A673 (cell line): ENCODE results near the gene PTTG1. TPM values are rescaled to one million over a fixed set of nuclear protein-coding genes. Genes with fewer than 3 reads are reported as not detected.

Source experiments
- Bru-seq: library from RNA; stranded (reverse); fragments of 400-500 nt; gene quantifications from one replicate; lab custom pipeline; 2021; lab: Mats Ljungman, UMichigan
- BruChase-seq, 2 experiments: library from RNA; stranded (reverse); fragments of 400-500 nt; gene quantifications; one replicate each; lab custom pipeline; 2021; lab: Mats Ljungman, UMichigan
- BruUV-seq: library from RNA; stranded (reverse); fragments of 400-500 nt; replicated peaks from 2 replicates; lab custom pipeline; 2021; lab: Mats Ljungman, UMichigan
- CTCF ChIA-PET: fragments of 300-600 bp; sonication (Branson Sonifier 250); formaldehyde crosslinking; loops from one replicate; lab custom pipeline; 2022; ENCODE audit warnings: antibody characterized with exemption; lab: Charles Lee
- POLR2A ChIA-PET: fragments of 300-600 bp; sonication (Branson Sonifier 250); formaldehyde crosslinking; loops from one replicate; lab custom pipeline; 2022; ENCODE audit warnings: antibody characterized with exemption; ENCODE audit not compliant: low non-redundant PET; lab: Charles Lee
- DNase-seq: peaks from one replicate; pipeline ENCODE4 v3.0.0-alpha.2; 2015; ENCODE audit warnings: low spot score
- H3K27ac ChIP-seq: fragments of 200-600 bp; sonication (generic); 2 replicates; pipeline ENCODE4 v1.5.1; 2016; ENCODE audit warnings: mixed run types, low read depth, mild to moderate bottlenecking, mixed read lengths, antibody characterized with exemption, low read length; ENCODE audit not compliant: poor library complexity, severe bottlenecking
- H3K27me3 ChIP-seq: fragments of 200-600 bp; sonication (generic); replicated peaks from 2 replicates; pipeline ENCODE4 v1.6.1; 2017; ENCODE audit warnings: mixed run types, low read depth, mild to moderate bottlenecking, mixed read lengths, antibody characterized with exemption, low read length; ENCODE audit not compliant: insufficient read depth, poor library complexity
- H3K36me3 ChIP-seq: fragments of 200-600 bp; sonication (generic); 2 replicates; pipeline ENCODE4 v1.6.1; 2016; ENCODE audit warnings: mixed run types, mild to moderate bottlenecking, mixed read lengths, antibody characterized with exemption, low read length; ENCODE audit not compliant: insufficient read depth, poor library complexity, severe bottlenecking
- H3K4me1 ChIP-seq: fragments of 200-600 bp; sonication (generic); 2 replicates; pipeline ENCODE4 v1.6.1; 2017; ENCODE audit warnings: mixed run types, mild to moderate bottlenecking, mixed read lengths, antibody characterized with exemption, low read length; ENCODE audit not compliant: insufficient read depth, poor library complexity, severe bottlenecking
- H3K4me3 ChIP-seq: fragments of 200-600 bp; sonication (generic); 2 replicates; pipeline ENCODE4 v1.5.1; 2016; ENCODE audit warnings: low read depth, mixed run types, mild to moderate bottlenecking, mixed read lengths, low read length; ENCODE audit not compliant: poor library complexity, severe bottlenecking
- H3K9me3 ChIP-seq: fragments of 200-600 bp; sonication (generic); 2 replicates; pipeline ENCODE4 v1.6.1; 2016; ENCODE audit warnings: mixed run types, low read depth, mild to moderate bottlenecking, mixed read lengths, antibody characterized with exemption, low read length; ENCODE audit not compliant: poor library complexity, severe bottlenecking
- EZH2 ChIP-seq: fragments of 200-600 bp; sonication (generic); IDR thresholded peaks from 2 replicates; pipeline ENCODE4 v1.6.1; 2017; ENCODE audit warnings: borderline replicate concordance, low read depth, mild to moderate bottlenecking, mixed read lengths, antibody characterized with exemption, low read length; ENCODE audit not compliant: poor library complexity, severe bottlenecking
- intact Hi-C: fragments of 100-400 bp; cut with micrococcal nuclease; formaldehyde crosslinking; loops from one replicate; pipeline ENCODE4 v1.10.0; 2022; ENCODE audit not compliant: unreplicated experiment
- long read RNA-seq: library from polyadenylated mRNA; stranded (forward); transcript quantifications from one replicate; pipeline ENCODE4 v2.0.0, GENCODE V29; 2022
- total RNA-seq: library from RNA; stranded (reverse); gene quantifications from 2 replicates; pipeline ENCODE4 v1.2.3, GENCODE V29; 2021
- TF ChIP-seq, protein P1 (sequence below): fragments of 300-800, 200-600 bp; sonication (generic); conservative IDR thresholded peaks from 2 replicates; pipeline ENCODE4 v1.5.1; 2017; ENCODE audit warnings: low read depth, mild to moderate bottlenecking, antibody characterized with exemption, low read length, moderate library complexity, mixed read lengths

PTTG1 gene
- total RNA-seq = 192 and 199 TPM in 2 replicates
- Bru-seq, nascent RNA = percentile 90 among the genes with signal in this experiment
- percentile 76 among the genes with signal in this experiment for BruChase-seq, experiment 1, labeled RNA remaining after a 2-hour chase
- percentile 84 among the genes with signal in this experiment for BruChase-seq, experiment 2, labeled RNA remaining after a 6-hour chase
- long read RNA-seq, transcript PTTG1-202 (5 exons, 1,070 nt) = minor isoform, 62 of 341 reads
- long read RNA-seq, transcript PTTG1-201 (6 exons, 753 nt) = major isoform, 260 of 341 reads
- long read RNA-seq, partial matches to known transcripts = 13 of 341 reads
- long read RNA-seq, other reads (novel, unspliced or antisense) = 2 of 341 reads

DNA sequence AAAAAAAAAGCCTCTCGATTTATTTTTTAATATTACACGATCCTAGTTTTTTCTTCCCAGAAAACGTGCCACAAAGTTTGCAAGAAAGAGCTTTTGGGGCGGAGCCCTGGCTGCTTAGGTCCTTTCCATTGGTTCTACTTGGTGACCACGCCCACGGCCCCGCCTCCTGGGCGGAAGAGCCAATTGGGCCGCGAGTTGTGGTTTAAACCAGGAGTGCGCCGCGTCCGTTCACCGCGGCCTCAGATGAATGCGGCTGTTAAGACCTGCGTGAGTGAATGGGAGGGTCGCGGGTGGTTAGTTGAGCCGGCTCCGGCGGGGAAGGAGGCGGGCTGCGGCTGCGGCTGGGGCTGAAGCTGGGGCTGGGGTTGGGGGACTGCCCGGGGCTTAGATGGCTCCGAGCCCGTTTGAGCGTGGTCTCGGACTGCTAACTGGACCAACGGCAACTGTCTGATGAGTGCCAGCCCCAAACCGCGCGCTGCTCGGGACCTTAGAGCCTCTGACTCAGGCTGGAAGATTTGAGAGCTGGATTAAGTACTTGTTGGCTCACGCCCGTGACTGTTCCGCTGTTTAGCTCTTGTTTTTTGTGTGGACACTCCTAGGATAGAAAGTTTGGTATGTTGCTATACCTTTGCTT is at the start of gene PTTG1:
Gene PTTG1, plus strand, starts transcription at position 231 of the 634 bp plus-strand sequence. CDS start 458 bp downstream, outside the sequence.
- Histone ChIP-seq H3K27me3 (no peaks in the 10 kb centered on the region), H3K36me3 (peaks cover 37% of the 10 kb centered on the region), H3K4me1 (peaks cover 46% of the 10 kb centered on the region), H3K27ac (peak within 1 kb of the TSS; percentile 85), H3K9me3 (no peaks in the 10 kb centered on the region), H3K4me3 (peak within 1 kb of the TSS; percentile 68)
- POLR2A ChIA-PET = interaction anchor here (0.6 kb wide), 2 partner anchors 174 to 341 kb away, joined by 3 to 5 read pairs; no protein-coding TSS in a partner anchor
- DNase-seq = peak; percentile 97
- TF ChIP-seq, protein P1, sequence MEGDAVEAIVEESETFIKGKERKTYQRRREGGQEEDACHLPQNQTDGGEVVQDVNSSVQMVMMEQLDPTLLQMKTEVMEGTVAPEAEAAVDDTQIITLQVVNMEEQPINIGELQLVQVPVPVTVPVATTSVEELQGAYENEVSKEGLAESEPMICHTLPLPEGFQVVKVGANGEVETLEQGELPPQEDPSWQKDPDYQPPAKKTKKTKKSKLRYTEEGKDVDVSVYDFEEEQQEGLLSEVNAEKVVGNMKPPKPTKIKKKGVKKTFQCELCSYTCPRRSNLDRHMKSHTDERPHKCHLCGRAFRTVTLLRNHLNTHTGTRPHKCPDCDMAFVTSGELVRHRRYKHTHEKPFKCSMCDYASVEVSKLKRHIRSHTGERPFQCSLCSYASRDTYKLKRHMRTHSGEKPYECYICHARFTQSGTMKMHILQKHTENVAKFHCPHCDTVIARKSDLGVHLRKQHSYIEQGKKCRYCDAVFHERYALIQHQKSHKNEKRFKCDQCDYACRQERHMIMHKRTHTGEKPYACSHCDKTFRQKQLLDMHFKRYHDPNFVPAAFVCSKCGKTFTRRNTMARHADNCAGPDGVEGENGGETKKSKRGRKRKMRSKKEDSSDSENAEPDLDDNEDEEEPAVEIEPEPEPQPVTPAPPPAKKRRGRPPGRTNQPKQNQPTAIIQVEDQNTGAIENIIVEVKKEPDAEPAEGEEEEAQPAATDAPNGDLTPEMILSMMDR = no peak
- no peak for TF ChIP-seq EZH2
- TSS peak; percentile 35 for BruUV-seq
- intact Hi-C loops = no loop called here
- CTCF ChIA-PET = interaction anchor here (1.9 kb wide), 1 partner anchor 17 kb away, joined by 8 read pairs; no protein-coding TSS in a partner anchor

DNA sequence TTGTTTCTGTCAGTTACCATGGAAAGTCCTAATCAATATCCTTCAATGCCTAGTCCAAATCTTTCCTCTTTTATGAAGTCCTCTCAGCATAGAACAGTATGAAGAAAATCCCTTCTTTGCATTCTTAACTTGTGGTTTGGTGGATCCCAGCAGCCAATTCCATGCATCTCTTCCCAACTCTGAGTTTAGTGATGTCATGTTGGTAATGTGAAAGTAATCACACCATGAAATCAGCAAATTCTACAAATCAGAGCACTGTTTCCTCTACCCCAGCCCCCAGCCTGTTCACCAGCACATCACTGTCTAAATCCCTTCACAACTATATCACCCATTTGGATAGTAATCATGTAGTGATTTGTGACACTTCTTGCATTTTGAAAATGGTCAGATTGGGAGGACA is 46.5 kb upstream of the PTTG1 start:
- POLR2A ChIA-PET = no interaction called here
- BruUV-seq = no TSS peak
- Histone ChIP-seq H3K27me3 (peaks cover 10% of the 10 kb centered on the region), H3K27ac (no peak overlapping the region), H3K4me1 (no peaks in the 10 kb centered on the region), H3K9me3 (no peaks in the 10 kb centered on the region), H3K36me3 (no peaks in the 10 kb centered on the region), H3K4me3 (no peak overlapping the region)
- DNase-seq = no peak
- intact Hi-C loops = no loop called here
- CTCF ChIA-PET = no interaction called here
- TF ChIP-seq EZH2 = no peak

DNA sequence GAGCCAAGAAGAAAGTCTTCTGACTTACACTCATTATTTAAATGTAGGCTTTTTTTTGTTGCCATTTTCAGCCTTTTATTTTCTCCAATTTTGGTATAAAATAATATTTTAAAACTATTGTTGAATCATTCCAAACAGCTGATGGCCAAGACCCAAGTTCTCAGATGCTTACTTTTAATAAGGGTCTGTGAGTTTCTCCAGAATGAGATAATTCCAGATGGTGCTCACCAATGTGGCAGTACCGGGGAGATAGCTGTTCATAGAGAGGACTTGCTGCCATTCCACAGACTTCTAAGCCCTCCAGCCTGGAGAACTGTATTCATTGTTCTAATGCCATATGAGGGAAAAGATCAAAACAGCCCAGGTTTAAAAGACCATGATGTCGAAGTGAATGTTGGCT is 46.0 kb upstream of the PTTG1 start:
- CTCF ChIA-PET = no interaction called here
- intact Hi-C loops = no loop called here
- Histone ChIP-seq H3K4me1 (no peaks in the 10 kb centered on the region), H3K36me3 (no peaks in the 10 kb centered on the region), H3K9me3 (no peaks in the 10 kb centered on the region), H3K27me3 (peaks cover 8% of the 10 kb centered on the region), H3K27ac (no peak overlapping the region), H3K4me3 (no peak overlapping the region)
- DNase-seq = no peak
- no TSS peak for BruUV-seq
- TF ChIP-seq EZH2 = no peak
- TF ChIP-seq, protein P1 = no peak
- POLR2A ChIA-PET = no interaction called here
